Measurements from ENCODE around the gene SCNN1G. TPM values are rescaled to one million over a fixed set of nuclear protein-coding genes. Genes with fewer than 3 reads are reported as not detected.

SCNN1G gene
- total RNA-seq, 1 experiment from 2014 or later = 1.3 TPM

DNA sequence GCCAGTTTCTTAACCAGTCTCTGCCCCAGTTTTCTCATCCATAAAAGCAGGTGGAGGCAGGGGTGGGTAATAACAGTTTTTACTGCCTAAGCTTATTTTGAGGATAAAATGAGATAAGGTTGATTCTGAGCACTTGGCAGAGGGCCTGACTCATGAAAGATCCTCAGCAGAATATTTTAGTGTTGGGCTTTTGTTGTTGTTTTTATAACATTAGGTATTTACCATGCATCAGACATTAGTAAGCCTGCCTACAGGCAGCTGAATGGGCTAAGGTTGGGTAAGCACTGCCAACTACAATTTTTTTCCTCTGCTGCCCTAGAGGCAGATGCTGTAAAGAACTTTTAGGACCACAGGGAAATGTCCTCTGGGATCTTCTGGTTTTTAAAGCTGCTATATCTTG, 43.1 kb downstream of the SCNN1G start (continued):
- TF ChIP-seq, protein P1, sequence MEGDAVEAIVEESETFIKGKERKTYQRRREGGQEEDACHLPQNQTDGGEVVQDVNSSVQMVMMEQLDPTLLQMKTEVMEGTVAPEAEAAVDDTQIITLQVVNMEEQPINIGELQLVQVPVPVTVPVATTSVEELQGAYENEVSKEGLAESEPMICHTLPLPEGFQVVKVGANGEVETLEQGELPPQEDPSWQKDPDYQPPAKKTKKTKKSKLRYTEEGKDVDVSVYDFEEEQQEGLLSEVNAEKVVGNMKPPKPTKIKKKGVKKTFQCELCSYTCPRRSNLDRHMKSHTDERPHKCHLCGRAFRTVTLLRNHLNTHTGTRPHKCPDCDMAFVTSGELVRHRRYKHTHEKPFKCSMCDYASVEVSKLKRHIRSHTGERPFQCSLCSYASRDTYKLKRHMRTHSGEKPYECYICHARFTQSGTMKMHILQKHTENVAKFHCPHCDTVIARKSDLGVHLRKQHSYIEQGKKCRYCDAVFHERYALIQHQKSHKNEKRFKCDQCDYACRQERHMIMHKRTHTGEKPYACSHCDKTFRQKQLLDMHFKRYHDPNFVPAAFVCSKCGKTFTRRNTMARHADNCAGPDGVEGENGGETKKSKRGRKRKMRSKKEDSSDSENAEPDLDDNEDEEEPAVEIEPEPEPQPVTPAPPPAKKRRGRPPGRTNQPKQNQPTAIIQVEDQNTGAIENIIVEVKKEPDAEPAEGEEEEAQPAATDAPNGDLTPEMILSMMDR (IDR thresholded peaks at IDR 0.05) = no peak
- TF ChIP-seq ZNF317 (CRISPR knock-in tag; IDR thresholded peaks at IDR 0.05; ENCODE audit: borderline replicate concordance, low read depth) (no peak), FOXK1 (CRISPR knock-in tag; IDR thresholded peaks at IDR 0.05) (no peak)
- TF ChIP-seq, protein P2, sequence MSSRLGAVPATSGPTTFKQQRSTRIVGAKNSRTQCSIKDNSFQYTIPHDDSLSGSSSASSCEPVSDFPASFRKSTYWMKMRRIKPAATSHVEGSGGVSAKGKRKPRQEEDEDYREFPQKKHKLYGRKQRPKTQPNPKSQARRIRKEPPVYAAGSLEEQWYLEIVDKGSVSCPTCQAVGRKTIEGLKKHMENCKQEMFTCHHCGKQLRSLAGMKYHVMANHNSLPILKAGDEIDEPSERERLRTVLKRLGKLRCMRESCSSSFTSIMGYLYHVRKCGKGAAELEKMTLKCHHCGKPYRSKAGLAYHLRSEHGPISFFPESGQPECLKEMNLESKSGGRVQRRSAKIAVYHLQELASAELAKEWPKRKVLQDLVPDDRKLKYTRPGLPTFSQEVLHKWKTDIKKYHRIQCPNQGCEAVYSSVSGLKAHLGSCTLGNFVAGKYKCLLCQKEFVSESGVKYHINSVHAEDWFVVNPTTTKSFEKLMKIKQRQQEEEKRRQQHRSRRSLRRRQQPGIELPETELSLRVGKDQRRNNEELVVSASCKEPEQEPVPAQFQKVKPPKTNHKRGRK (CRISPR knock-in tag; IDR thresholded peaks at IDR 0.05; ENCODE audit: borderline replicate concordance) = no peak

DNA sequence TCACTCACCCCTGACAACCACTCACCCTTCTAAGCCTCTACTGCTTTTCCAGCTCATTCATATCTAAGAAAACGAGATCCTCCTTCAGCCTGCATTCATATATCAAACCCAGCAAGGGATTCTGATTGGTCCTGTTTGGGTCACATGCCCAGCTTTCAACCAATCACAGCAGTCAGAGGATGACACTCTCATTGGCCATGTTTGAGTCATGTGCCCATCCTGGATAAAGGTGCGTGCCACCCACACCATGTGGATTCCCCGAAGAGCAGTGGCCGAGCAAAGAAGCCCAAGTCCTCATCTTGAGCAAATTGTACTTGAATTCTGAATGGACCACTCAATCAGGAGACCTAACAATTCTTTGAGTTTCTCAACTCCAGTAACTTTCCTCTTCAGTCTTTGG, 45.0 kb downstream of the SCNN1G start:
- Mint-ChIP-seq H3K4me1 (peaks cover 11% of the 10 kb centered on the region), H3K9me3 (peaks cover 9% of the 10 kb centered on the region), H3K4me3 (no peak overlapping the region), H3K27me3 (ENCODE audit: low read depth) (peaks cover 3% of the 10 kb centered on the region; the same call in 1 of the 2 replicates), H3K27ac (no peak overlapping the region), H3K36me3 (no peaks in the 10 kb centered on the region)
- CTCF ChIA-PET = no interaction called here
- ATAC-seq (no peak), DNase-seq (ENCODE audit: low spot score) (no peak)
- POLR2A ChIA-PET = no interaction called here
- TF ChIP-seq CREB1 (CRISPR knock-in tag; IDR thresholded peaks at IDR 0.05) (no peak), NFYB (CRISPR knock-in tag; conservative IDR thresholded peaks at IDR 0.05; ENCODE audit: low read depth) (peak; percentile 56), ZNF232 (CRISPR knock-in tag; IDR thresholded peaks at IDR 0.05) (no peak)
- TF ChIP-seq, protein P3, sequence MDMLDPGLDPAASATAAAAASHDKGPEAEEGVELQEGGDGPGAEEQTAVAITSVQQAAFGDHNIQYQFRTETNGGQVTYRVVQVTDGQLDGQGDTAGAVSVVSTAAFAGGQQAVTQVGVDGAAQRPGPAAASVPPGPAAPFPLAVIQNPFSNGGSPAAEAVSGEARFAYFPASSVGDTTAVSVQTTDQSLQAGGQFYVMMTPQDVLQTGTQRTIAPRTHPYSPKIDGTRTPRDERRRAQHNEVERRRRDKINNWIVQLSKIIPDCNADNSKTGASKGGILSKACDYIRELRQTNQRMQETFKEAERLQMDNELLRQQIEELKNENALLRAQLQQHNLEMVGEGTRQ (CRISPR knock-in tag; IDR thresholded peaks at IDR 0.05) = peak; percentile 77
- TF ChIP-seq, protein P4, sequence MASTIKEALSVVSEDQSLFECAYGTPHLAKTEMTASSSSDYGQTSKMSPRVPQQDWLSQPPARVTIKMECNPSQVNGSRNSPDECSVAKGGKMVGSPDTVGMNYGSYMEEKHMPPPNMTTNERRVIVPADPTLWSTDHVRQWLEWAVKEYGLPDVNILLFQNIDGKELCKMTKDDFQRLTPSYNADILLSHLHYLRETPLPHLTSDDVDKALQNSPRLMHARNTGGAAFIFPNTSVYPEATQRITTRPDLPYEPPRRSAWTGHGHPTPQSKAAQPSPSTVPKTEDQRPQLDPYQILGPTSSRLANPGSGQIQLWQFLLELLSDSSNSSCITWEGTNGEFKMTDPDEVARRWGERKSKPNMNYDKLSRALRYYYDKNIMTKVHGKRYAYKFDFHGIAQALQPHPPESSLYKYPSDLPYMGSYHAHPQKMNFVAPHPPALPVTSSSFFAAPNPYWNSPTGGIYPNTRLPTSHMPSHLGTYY (CRISPR knock-in tag; IDR thresholded peaks at IDR 0.05) = no peak
- TF ChIP-seq, protein P5, sequence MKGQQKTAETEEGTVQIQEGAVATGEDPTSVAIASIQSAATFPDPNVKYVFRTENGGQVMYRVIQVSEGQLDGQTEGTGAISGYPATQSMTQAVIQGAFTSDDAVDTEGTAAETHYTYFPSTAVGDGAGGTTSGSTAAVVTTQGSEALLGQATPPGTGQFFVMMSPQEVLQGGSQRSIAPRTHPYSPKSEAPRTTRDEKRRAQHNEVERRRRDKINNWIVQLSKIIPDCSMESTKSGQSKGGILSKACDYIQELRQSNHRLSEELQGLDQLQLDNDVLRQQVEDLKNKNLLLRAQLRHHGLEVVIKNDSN (CRISPR knock-in tag; IDR thresholded peaks at IDR 0.05) = peak; percentile 65; the same call in 1 of the 2 replicates

DNA sequence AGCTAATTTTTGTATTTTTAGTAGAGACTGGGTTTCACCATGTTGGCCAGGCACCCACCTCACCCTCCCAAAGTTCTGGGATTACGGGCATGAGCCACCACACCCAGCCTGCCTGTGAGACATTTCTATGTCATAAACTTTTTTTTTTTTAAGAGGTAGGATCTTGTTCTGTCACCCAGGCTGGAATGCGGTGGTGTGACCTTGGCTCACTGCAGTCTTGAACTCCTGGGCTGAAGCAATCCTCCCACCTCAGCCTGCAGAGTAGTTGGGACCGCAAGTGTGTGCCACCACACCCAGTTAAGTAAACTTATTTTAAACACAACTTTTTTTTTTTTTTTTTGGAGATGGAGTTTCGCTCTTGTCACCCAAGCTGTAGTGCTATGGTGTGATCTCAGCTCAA, 47.2 kb downstream of the SCNN1G start:
- CTCF ChIA-PET = no interaction called here
- DNase-seq (ENCODE audit: low spot score) (no peak), ATAC-seq (no peak)
- no peak overlapping the region for H3K4me3 Mint-ChIP-seq
- POLR2A ChIA-PET = no interaction called here
- peaks cover 3% of the 10 kb centered on the region; the same call in 1 of the 2 replicates for H3K27me3 Mint-ChIP-seq (ENCODE audit: low read depth)
- H3K4me1 Mint-ChIP-seq = no peaks in the 10 kb centered on the region
- H3K36me3 Mint-ChIP-seq = no peaks in the 10 kb centered on the region
- H3K27ac Mint-ChIP-seq = no peak overlapping the region
- H3K9me3 Mint-ChIP-seq = peaks cover 9% of the 10 kb centered on the region
- no peak for TF ChIP-seq MXD4 (CRISPR knock-in tag; IDR thresholded peaks at IDR 0.05; ENCODE audit: borderline replicate concordance)
- no peak for TF ChIP-seq ETV6 (CRISPR knock-in tag; IDR thresholded peaks at IDR 0.05)
- TF ChIP-seq, protein P6, sequence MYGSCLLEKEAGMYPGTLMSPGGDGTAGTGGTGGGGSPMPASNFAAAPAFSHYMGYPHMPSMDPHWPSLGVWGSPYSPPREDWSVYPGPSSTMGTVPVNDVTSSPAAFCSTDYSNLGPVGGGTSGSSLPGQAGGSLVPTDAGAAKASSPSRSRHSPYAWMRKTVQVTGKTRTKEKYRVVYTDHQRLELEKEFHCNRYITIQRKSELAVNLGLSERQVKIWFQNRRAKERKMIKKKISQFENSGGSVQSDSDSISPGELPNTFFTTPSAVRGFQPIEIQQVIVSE (CRISPR knock-in tag; IDR thresholded peaks at IDR 0.05; ENCODE audit: borderline replicate concordance) = no peak
- TF ChIP-seq CBFB (CRISPR knock-in tag; IDR thresholded peaks at IDR 0.05; ENCODE audit: low read depth) = no peak
- TF ChIP-seq, protein P7, sequence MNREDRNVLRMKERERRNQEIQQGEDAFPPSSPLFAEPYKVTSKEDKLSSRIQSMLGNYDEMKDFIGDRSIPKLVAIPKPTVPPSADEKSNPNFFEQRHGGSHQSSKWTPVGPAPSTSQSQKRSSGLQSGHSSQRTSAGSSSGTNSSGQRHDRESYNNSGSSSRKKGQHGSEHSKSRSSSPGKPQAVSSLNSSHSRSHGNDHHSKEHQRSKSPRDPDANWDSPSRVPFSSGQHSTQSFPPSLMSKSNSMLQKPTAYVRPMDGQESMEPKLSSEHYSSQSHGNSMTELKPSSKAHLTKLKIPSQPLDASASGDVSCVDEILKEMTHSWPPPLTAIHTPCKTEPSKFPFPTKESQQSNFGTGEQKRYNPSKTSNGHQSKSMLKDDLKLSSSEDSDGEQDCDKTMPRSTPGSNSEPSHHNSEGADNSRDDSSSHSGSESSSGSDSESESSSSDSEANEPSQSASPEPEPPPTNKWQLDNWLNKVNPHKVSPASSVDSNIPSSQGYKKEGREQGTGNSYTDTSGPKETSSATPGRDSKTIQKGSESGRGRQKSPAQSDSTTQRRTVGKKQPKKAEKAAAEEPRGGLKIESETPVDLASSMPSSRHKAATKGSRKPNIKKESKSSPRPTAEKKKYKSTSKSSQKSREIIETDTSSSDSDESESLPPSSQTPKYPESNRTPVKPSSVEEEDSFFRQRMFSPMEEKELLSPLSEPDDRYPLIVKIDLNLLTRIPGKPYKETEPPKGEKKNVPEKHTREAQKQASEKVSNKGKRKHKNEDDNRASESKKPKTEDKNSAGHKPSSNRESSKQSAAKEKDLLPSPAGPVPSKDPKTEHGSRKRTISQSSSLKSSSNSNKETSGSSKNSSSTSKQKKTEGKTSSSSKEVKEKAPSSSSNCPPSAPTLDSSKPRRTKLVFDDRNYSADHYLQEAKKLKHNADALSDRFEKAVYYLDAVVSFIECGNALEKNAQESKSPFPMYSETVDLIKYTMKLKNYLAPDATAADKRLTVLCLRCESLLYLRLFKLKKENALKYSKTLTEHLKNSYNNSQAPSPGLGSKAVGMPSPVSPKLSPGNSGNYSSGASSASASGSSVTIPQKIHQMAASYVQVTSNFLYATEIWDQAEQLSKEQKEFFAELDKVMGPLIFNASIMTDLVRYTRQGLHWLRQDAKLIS (CRISPR knock-in tag; IDR thresholded peaks at IDR 0.05; ENCODE audit: borderline replicate concordance) = no peak
- no peak for TF ChIP-seq PRRX2 (CRISPR knock-in tag; IDR thresholded peaks at IDR 0.05)
- no peak for TF ChIP-seq TCF7 (CRISPR knock-in tag; IDR thresholded peaks at IDR 0.05; ENCODE audit: low read depth)
- TF ChIP-seq, protein P8, sequence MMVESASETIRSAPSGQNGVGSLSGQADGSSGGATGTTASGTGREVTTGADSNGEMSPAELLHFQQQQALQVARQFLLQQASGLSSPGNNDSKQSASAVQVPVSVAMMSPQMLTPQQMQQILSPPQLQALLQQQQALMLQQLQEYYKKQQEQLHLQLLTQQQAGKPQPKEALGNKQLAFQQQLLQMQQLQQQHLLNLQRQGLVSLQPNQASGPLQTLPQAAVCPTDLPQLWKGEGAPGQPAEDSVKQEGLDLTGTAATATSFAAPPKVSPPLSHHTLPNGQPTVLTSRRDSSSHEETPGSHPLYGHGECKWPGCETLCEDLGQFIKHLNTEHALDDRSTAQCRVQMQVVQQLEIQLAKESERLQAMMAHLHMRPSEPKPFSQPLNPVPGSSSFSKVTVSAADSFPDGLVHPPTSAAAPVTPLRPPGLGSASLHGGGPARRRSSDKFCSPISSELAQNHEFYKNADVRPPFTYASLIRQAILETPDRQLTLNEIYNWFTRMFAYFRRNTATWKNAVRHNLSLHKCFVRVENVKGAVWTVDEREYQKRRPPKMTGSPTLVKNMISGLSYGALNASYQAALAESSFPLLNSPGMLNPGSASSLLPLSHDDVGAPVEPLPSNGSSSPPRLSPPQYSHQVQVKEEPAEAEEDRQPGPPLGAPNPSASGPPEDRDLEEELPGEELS (CRISPR knock-in tag; IDR thresholded peaks at IDR 0.05) = no peak

Measured in WTC11 (cell line).